HepG2 (cell line): ENCODE data around the gene SLC38A2. TPM values are rescaled to one million over a fixed set of nuclear protein-coding genes. Genes with fewer than 3 reads are reported as not detected.

Experiments
- FLYWCH1 ChIP-seq: sonication (generic); formaldehyde crosslinking; IDR thresholded peaks from 2 replicates; pipeline ENCODE4 v1.8.1; 2023; ENCODE audit warnings: mild to moderate bottlenecking, missing genetic modification reagents
- FUBP1 ChIP-seq: sonication (generic); formaldehyde crosslinking; IDR thresholded peaks from 2 replicates; pipeline ENCODE4 v1.5.1; 2020; ENCODE audit warnings: missing genetic modification reagents, mild to moderate bottlenecking, borderline replicate concordance
- GPN1 ChIP-seq: sonication (generic); formaldehyde crosslinking; IDR thresholded peaks from 2 replicates; pipeline ENCODE4 v1.5.1; 2020; ENCODE audit warnings: missing genetic modification reagents, borderline replicate concordance
- HNRNPK ChIP-seq: fragments of 200-400 bp; formaldehyde crosslinking; IDR thresholded peaks from 2 replicates; pipeline ENCODE4 v1.6.1; 2018; ENCODE audit warnings: low read length, low read depth, moderate library complexity, mild to moderate bottlenecking; ENCODE audit not compliant: poor library complexity, severe bottlenecking
- KDM3A ChIP-seq: IDR thresholded peaks from 2 replicates; pipeline ENCODE4 v1.6.1; 2018; ENCODE audit warnings: low read depth, missing compliant biosample characterization
- LRRFIP1 ChIP-seq: sonication (generic); formaldehyde crosslinking; conservative IDR thresholded peaks from 2 replicates; pipeline ENCODE4 v1.4.0; 2020; ENCODE audit warnings: missing genetic modification reagents
- MLXIP ChIP-seq: sonication (generic); formaldehyde crosslinking; IDR thresholded peaks from 2 replicates; pipeline ENCODE4 v1.9.0; 2021; ENCODE audit warnings: missing genetic modification reagents, borderline replicate concordance
- NCOA5 ChIP-seq: sonication (generic); formaldehyde crosslinking; IDR thresholded peaks from 2 replicates; pipeline ENCODE4 v1.4.0; 2020; ENCODE audit warnings: missing genetic modification reagents
- NFYB ChIP-seq: sonication (generic); formaldehyde crosslinking; IDR thresholded peaks from 2 replicates; pipeline ENCODE4 v1.4.0; 2020; ENCODE audit warnings: missing genetic modification reagents
- RAD21 ChIP-seq: fragments of 450-650 bp; formaldehyde crosslinking; IDR thresholded peaks from 2 replicates; pipeline ENCODE4 v1.5.0; 2020; ENCODE audit warnings: mild to moderate bottlenecking
- SMAD3 ChIP-seq: sonication (generic); formaldehyde crosslinking; IDR thresholded peaks from 2 replicates; pipeline ENCODE4 v1.4.0; 2020; ENCODE audit warnings: missing genetic modification reagents
- STAT6 ChIP-seq: sonication (generic); formaldehyde crosslinking; IDR thresholded peaks from 2 replicates; pipeline ENCODE4 v1.4.0; 2020; ENCODE audit warnings: missing genetic modification reagents, mild to moderate bottlenecking, borderline replicate concordance
- THAP9 ChIP-seq: sonication (generic); formaldehyde crosslinking; IDR thresholded peaks from 2 replicates; pipeline ENCODE4; 2020; ENCODE audit warnings: missing genetic modification reagents, mild to moderate bottlenecking, borderline replicate concordance
- ZIK1 ChIP-seq: sonication (generic); formaldehyde crosslinking; IDR thresholded peaks from 2 replicates; pipeline ENCODE4 v1.5.0; 2020; ENCODE audit warnings: mild to moderate bottlenecking, low read depth, missing genetic modification reagents, borderline replicate concordance
- ZKSCAN5 ChIP-seq: sonication (generic); formaldehyde crosslinking; IDR thresholded peaks from 2 replicates; pipeline ENCODE4 v1.5.1; 2020; ENCODE audit warnings: mild to moderate bottlenecking, missing genetic modification reagents
- ZNF317 ChIP-seq: sonication (generic); formaldehyde crosslinking; IDR thresholded peaks from 2 replicates; pipeline ENCODE4 v1.5.0; 2020; ENCODE audit warnings: mild to moderate bottlenecking, missing genetic modification reagents
- ZNF605 ChIP-seq: sonication (generic); formaldehyde crosslinking; IDR thresholded peaks from 2 replicates; pipeline ENCODE4 v1.8.0; 2022; ENCODE audit warnings: mild to moderate bottlenecking, missing genetic modification reagents
- ZNF891 ChIP-seq: sonication (generic); formaldehyde crosslinking; IDR thresholded peaks from 2 replicates; pipeline ENCODE4 v1.5.0; 2020; ENCODE audit warnings: mild to moderate bottlenecking, missing genetic modification reagents
- polyA plus RNA-seq, 8 experiments: library from polyadenylated mRNA; depleted of rRNA in 3 of 8; stranded (reverse) in 7 of 8; unstranded in 1 of 8; fragments of >200 nt; fragmentation: Illumina TruSeq in 4 of 8; extraction: Trizol in 4 of 8; gene quantifications; 2 replicates each; pipeline versions ENCODE4 v1.2.1 to v1.2.3, GENCODE V29; 2011 to 2016; ENCODE audit warnings: low read depth in 4 of 8, missing spikeins in 1 of 8, mixed read lengths in 1 of 8; ENCODE audit not compliant: insufficient read depth in 1 of 8
- total RNA-seq, 5 experiments: library from RNA; depleted of rRNA; stranded (reverse); fragments of >200 nt; fragmentation: Illumina TruSeq; extraction: Trizol; gene quantifications; 2 replicates each; pipeline ENCODE4 v1.2.3, GENCODE V29; 2016; ENCODE audit warnings: low read depth in 1 of 5

SLC38A2 gene
- total and polyA plus RNA-seq, 2 of the 13 experiments (the other 11 are each of a cell fraction or from before 2014, with no cell fraction given) = 368 to 880 TPM

GRCh38 chr12:46390881-46391280 is 18.3 kb upstream of the SLC38A2 start (continued):
- no peak for TF ChIP-seq GPN1 (CRISPR knock-in tag)
- no peak for TF ChIP-seq NFYB (CRISPR knock-in tag)
- TF ChIP-seq HNRNPK = no peak
- no peak for TF ChIP-seq ZNF891
- TF ChIP-seq RAD21 (CRISPR knock-in tag) = no peak
- TF ChIP-seq KDM3A = no peak
- TF ChIP-seq MLXIP = no peak
- no peak for TF ChIP-seq FLYWCH1 (CRISPR knock-in tag)
- TF ChIP-seq STAT6 = no peak
- TF ChIP-seq ZIK1 (CRISPR knock-in tag) = no peak
- no peak for TF ChIP-seq NCOA5 (CRISPR knock-in tag)
- TF ChIP-seq ZKSCAN5 = no peak
- TF ChIP-seq FUBP1 (CRISPR knock-in tag) = no peak
- no peak for TF ChIP-seq ZNF605 (CRISPR knock-in tag)
- no peak for TF ChIP-seq ZNF317
- TF ChIP-seq THAP9 (CRISPR knock-in tag) = no peak
- no peak for TF ChIP-seq SMAD3
- no peak for TF ChIP-seq LRRFIP1 (CRISPR knock-in tag)
